Embryonic facial prominence (tissue), 1 donor: ENCODE results near the gene NUMB.

ENCODE experiments used
- DNase-seq: peaks from one replicate; pipeline ENCODE4 v3.0.0-alpha.2; 2016; ENCODE audit errors: extremely low spot score

Gene NUMB

GRCh38 chr14:73289729-73290128 lies 168.6 kb downstream of the NUMB start:
- no peak for DNase-seq

GRCh38 chr14:73289308-73289707 lies 169.0 kb downstream of the NUMB start:
- DNase-seq, result no peak

GRCh38 chr14:73287071-73287470 lies 171.3 kb downstream of the NUMB start:
- DNase-seq, result no peak

GRCh38 chr14:73286598-73286997 lies 171.7 kb downstream of the NUMB start:
- DNase-seq, result no peak

- DNase-seq, result no peak
Observed at GRCh38 chr14:73285979-73286378, 172.4 kb downstream of the NUMB start.

GRCh38 chr14:73283608-73284379 lies 174.6 kb downstream of the NUMB start:
- DNase-seq, result no peak

GRCh38 chr14:73280903-73281302 lies 177.4 kb downstream of the NUMB start:
- DNase-seq, result no peak

- no peak for DNase-seq
Observed at GRCh38 chr14:73277376-73277775, 181.0 kb downstream of the NUMB start.

GRCh38 chr14:73276836-73277235 lies 181.5 kb downstream of the NUMB start:
- DNase-seq, result no peak

- DNase-seq, result no peak
Observed at GRCh38 chr14:73273799-73274198, 184.5 kb downstream of the NUMB start.

- DNase-seq, result no peak
Observed at GRCh38 chr14:73272393-73272792, 186.0 kb downstream of the NUMB start.

- no peak for DNase-seq
Observed at GRCh38 chr14:73269729-73270531, 188.4 kb downstream of the NUMB start.

- DNase-seq, result no peak
Observed at GRCh38 chr14:73267474-73267873, 190.9 kb downstream of the NUMB start.

- no peak for DNase-seq
Observed at GRCh38 chr14:73266317-73266716, 192.0 kb downstream of the NUMB start.

GRCh38 chr14:73265721-73266046 lies 192.7 kb downstream of the NUMB start:
- DNase-seq, result no peak

GRCh38 chr14:73264885-73265720 lies 193.2 kb downstream of the NUMB start:
- no peak for DNase-seq

GRCh38 chr14:73264080-73264884 lies 194.1 kb downstream of the NUMB start:
- DNase-seq, result no peak

GRCh38 chr14:73263606-73264005 lies 194.7 kb downstream of the NUMB start:
- no peak for DNase-seq

- DNase-seq, result no peak
Observed at GRCh38 chr14:73262427-73263183, 195.7 kb downstream of the NUMB start.

- DNase-seq, result no peak
Observed at GRCh38 chr14:73261520-73262426, 196.6 kb downstream of the NUMB start.
